Heart left ventricle (tissue), 16 donors: Measurements from ENCODE around the gene SPDYE17. TPM values are rescaled to one million over a fixed set of nuclear protein-coding genes. Genes with fewer than 3 reads are reported as not detected.
"Not testable (repeated sequence)": the region's sequence is repeated elsewhere in the genome, so short reads cannot be mapped to it uniquely, and the experiment has no call there.

Experiments used
- ATAC-seq, 4 donors: fragments of 200-7000 bp; cut with Tn5 transposase; one replicate each; pipeline ENCODE4 v1.9.1; 2020 to 2022; ENCODE audit warnings: moderate library complexity in 4 of 4, mild to moderate bottlenecking in 3 of 4, moderate number of reproducible peaks in 1 of 4
- DNase-seq, 5 donors: peaks; one replicate each; pipeline ENCODE4 v3.0.0-alpha.2; 2020
- H3K27ac ChIP-seq, 12 donors: fragments of 200-600 bp; sonication (generic) in 4 of 12; one replicate each; pipeline versions ENCODE4 v1.5.0 to v1.8.0; 2016 to 2022; ENCODE audit warnings: mild to moderate bottlenecking in 2 of 12
- H3K27me3 ChIP-seq, 9 donors: fragments of 200-600 bp; sonication (generic) in 2 of 9; one replicate each; pipeline versions ENCODE4 v1.5.1 to v1.8.0; 2016 to 2022; ENCODE audit warnings: mild to moderate bottlenecking in 3 of 9
- H3K36me3 ChIP-seq, 9 donors: fragments of 200-600 bp; sonication (generic) in 2 of 9; one replicate each; pipeline versions ENCODE4 v1.5.0 to v1.8.0; 2018 to 2022; ENCODE audit warnings: mild to moderate bottlenecking in 2 of 9
- H3K4me1 ChIP-seq, 12 donors: fragments of 200-600 bp; sonication (generic) in 4 of 12; one replicate each; pipeline versions ENCODE4 v1.5.0 to v1.8.0; 2016 to 2022; ENCODE audit warnings: mild to moderate bottlenecking in 3 of 12
- H3K4me3 ChIP-seq, 12 donors: fragments of 200-600 bp; sonication (generic) in 4 of 12; one replicate each; pipeline versions ENCODE4 v1.5.0 to v1.8.0; 2017 to 2022; ENCODE audit warnings: mild to moderate bottlenecking in 9 of 12, moderate library complexity in 4 of 12
- H3K9me3 ChIP-seq, 12 donors: fragments of 200-600 bp; sonication (generic) in 4 of 12; one replicate each; pipeline versions ENCODE4 v1.5.0 to v1.8.0; 2016 to 2022; ENCODE audit warnings: mild to moderate bottlenecking in 1 of 12
- CTCF ChIP-seq, 12 donors: fragments of 200-600 bp; sonication (generic) in 4 of 12; IDR thresholded peaks; one replicate each; pipeline versions ENCODE4 v1.5.0 to v1.8.0; 2018 to 2022; ENCODE audit warnings: antibody characterized with exemption in 12 of 12, mild to moderate bottlenecking in 5 of 12
- POLR2A ChIP-seq, 2 donors: fragments of 450-650 bp; IDR thresholded peaks; one replicate each; pipeline ENCODE4 v1.6.1; 2017; ENCODE audit warnings: antibody characterized with exemption in 2 of 2, mild to moderate bottlenecking in 2 of 2, moderate library complexity in 2 of 2
- WGBS, 4 donors: extraction: QIAGEN DNeasy Blood & Tissue Kit in 2 of 4; methylation state at CpG; one replicate each; pipeline versions ENCODE4 v1.1.5 to v1.1.7; 2013 to 2018; 5-methylcytosine and 5-hydroxymethylcytosine counted together
- intact Hi-C, 10 donors: fragments of 100-400 bp; cut with DNase I; formaldehyde crosslinking; loops; one replicate each; pipeline versions ENCODE4 v1.11.1 to v1.14.2; 2022
- polyA plus RNA-seq, 2 donors: library from polyadenylated mRNA; stranded (reverse); fragments of 200-250 nt; gene quantifications; one replicate each; pipeline ENCODE4 v1.2.3, GENCODE V29; 2013
- total RNA-seq, 9 donors: library from RNA; depleted of rRNA in 2 of 9; stranded (reverse); fragments of >200 nt in 2 of 9; fragmentation: NEBNext Ultra II Directional in 3 of 9; extraction: Animal tissue kit (Norgen Biotek cat#: 25700) in 3 of 9; gene quantifications; one replicate each; pipeline versions ENCODE4 v1.1.0 to v1.2.4, GENCODE V29; 2016 to 2023
- donor health status: ischemic (EF 13 %, LVEDD 7.1; RV severe dilation, severe dysfunction).
- donor health status: healthy with polysubstance abuse.
- donor health status: DM: no; HTN: yes; CAD: no.
- donor health status: DM: no; HTN: no; CAD: no.
- donor health status: ischemic (EF 25% LVEDD 6.9; RV normal size, moderate dysfunction).
- donor health status: ischemic (EF 25% LVEDD 5.7; RV mildly dilated, moderate dysfunction).
- donor health status: healthy.
- donor health status: DM: yes; HTN: yes; CAD: no.
- donor health status: ischemic (EF 35%, LVEDD 5.7; RV mildly dilated, moderate dysfunction).
- donor health status: nonischemic (EF 11% LVEDD 7.7; RV severe dilation, severe dysfunction).
- donor health status: DM: yes; HTN: yes; CAD: no.
- donor health status: PGD.
- donor health status: ischemic (EF 29% LVEDD 5.4; RV normal size, mild dysfunction).
- donor health status: nonischemic (EF 23%, LVEDD 6.1; RV moderate dilation, normal function).

The SPDYE17 gene
- total and polyA plus RNA-seq, 11 donors, result not detected

GRCh38 chr7:76998764-76999450 lies 33.3 kb downstream of the SPDYE17 start:
- not testable (repeated sequence) for H3K9me3 ChIP-seq, H3K4me1 ChIP-seq, H3K27ac ChIP-seq, H3K4me3 ChIP-seq, H3K27me3 ChIP-seq
- 83 to 96% (median 93%) methylated on average over 9 to 11 of the region's 11 CpGs for WGBS, 4 donors
- DNase-seq, result peak in 1 of 5 donors; percentile 45
- intact Hi-C loops, result loop anchor here in 3 of 10 donors (10.0 kb wide), 1 partner anchor 494 kb away; no protein-coding TSS in a partner anchor
- ATAC-seq, result peak in 3 of 4 donors; percentile 16 to 31 (median 23)
- peaks cover 0 to 17% (median 0%) of the 10 kb centered on the region in 9 donors for H3K36me3 ChIP-seq

GRCh38 chr7:76998285-76998589 lies 33.9 kb downstream of the SPDYE17 start:
- Histone ChIP-seq H3K9me3 (no peaks in the 10 kb centered on the region), H3K4me1 (no peaks in the 10 kb centered on the region), H3K27ac (no peak overlapping the region), H3K4me3 (no peak overlapping the region), H3K36me3 (peaks cover 0 to 17% (median 0%) of the 10 kb centered on the region in 9 donors), H3K27me3 (no peaks in the 10 kb centered on the region)
- peak in 1 of 5 donors; percentile 27 for DNase-seq
- TF ChIP-seq POLR2A (IDR thresholded peaks at IDR 0.05), result no peak
- peak in 1 of 4 donors; percentile 4 for ATAC-seq
- intact Hi-C loops, result loop anchor here in 3 of 10 donors (10.0 kb wide), 1 partner anchor 493 kb away; no protein-coding TSS in a partner anchor
- WGBS, 4 donors, result 89 to 93% (median 92%) methylated on average over 3 of the region's 3 CpGs

- Histone ChIP-seq H3K36me3 (peaks cover 0 to 13% (median 0%) of the 10 kb centered on the region in 9 donors), H3K4me1 (no peaks in the 10 kb centered on the region), H3K27me3 (no peaks in the 10 kb centered on the region), H3K27ac (no peak overlapping the region), H3K9me3 (no peaks in the 10 kb centered on the region), H3K4me3 (no peak overlapping the region)
- TF ChIP-seq POLR2A (IDR thresholded peaks at IDR 0.05) (no peak), CTCF (IDR thresholded peaks at IDR 0.05) (no peak)
- 79 to 87% (median 83%) methylated on average over 5 of the region's 5 CpGs for WGBS, 4 donors
- intact Hi-C loops, result loop anchor here in 3 of 10 donors (10.0 kb wide), 1 partner anchor 493 kb away; no protein-coding TSS in a partner anchor
- DNase-seq (peak in 1 of 5 donors; percentile 40), ATAC-seq (peak; percentile 16 to 33 (median 23))
Observed at GRCh38 chr7:76997381-76998284, 34.5 kb downstream of the SPDYE17 start.

- not testable (repeated sequence) for H3K36me3 ChIP-seq, H3K27ac ChIP-seq, H3K4me3 ChIP-seq, H3K4me1 ChIP-seq, H3K9me3 ChIP-seq, H3K27me3 ChIP-seq
- peak in 1 of 5 donors; percentile 20 for DNase-seq
- intact Hi-C loops, result loop anchor here in 3 of 10 donors (10.0 kb wide), 1 partner anchor 492 kb away; no protein-coding TSS in a partner anchor
- peak in 3 of 4 donors; percentile 6 to 17 (median 8) for ATAC-seq
Observed at GRCh38 chr7:76996932-76997331, 35.2 kb downstream of the SPDYE17 start.

- H3K4me1 ChIP-seq, ATAC-seq, DNase-seq, H3K4me3 ChIP-seq, H3K9me3 ChIP-seq, H3K27me3 ChIP-seq, H3K27ac ChIP-seq, H3K36me3 ChIP-seq: not testable (repeated sequence)
- intact Hi-C loops, result loop anchor here in 3 of 10 donors (10.0 kb wide), 1 partner anchor 489 kb away; no protein-coding TSS in a partner anchor
- 95 to 100% (median 98%) methylated on average over 1 to 10 of the region's 13 CpGs for WGBS, 4 donors
Observed at GRCh38 chr7:76994286-76994685, 37.9 kb downstream of the SPDYE17 start.

GRCh38 chr7:76993831-76994230 lies 38.3 kb downstream of the SPDYE17 start:
- H3K27ac ChIP-seq, H3K27me3 ChIP-seq, H3K36me3 ChIP-seq, H3K4me1 ChIP-seq, H3K4me3 ChIP-seq, H3K9me3 ChIP-seq: not testable (repeated sequence)
- peak in 1 of 5 donors; percentile 53 for DNase-seq
- intact Hi-C loops, result loop anchor here in 3 of 10 donors (10.0 kb wide), 1 partner anchor 489 kb away; no protein-coding TSS in a partner anchor
- ATAC-seq, result peak in 1 of 4 donors; percentile 11
- WGBS, 4 donors, result 91 to 95% (median 93%) methylated on average over 14 to 19 of the region's 19 CpGs

- not testable (repeated sequence) for H3K27ac ChIP-seq, H3K9me3 ChIP-seq, H3K36me3 ChIP-seq, H3K27me3 ChIP-seq, DNase-seq, ATAC-seq, H3K4me3 ChIP-seq, H3K4me1 ChIP-seq
- intact Hi-C loops, result loop anchor here in 3 of 10 donors (10.0 kb wide), 1 partner anchor 488 kb away; no protein-coding TSS in a partner anchor
- WGBS, 4 donors, result 96 to 100% (median 99%) methylated on average over 5 of the region's 7 CpGs; no CpG with 5 or more reads in 1 of the 4 donors
Observed at GRCh38 chr7:76992871-76993270, 39.3 kb downstream of the SPDYE17 start.

GRCh38 chr7:76992204-76992603 lies 40.0 kb downstream of the SPDYE17 start:
- H3K4me1 ChIP-seq, H3K27ac ChIP-seq, H3K4me3 ChIP-seq, ATAC-seq, H3K27me3 ChIP-seq, H3K36me3 ChIP-seq, H3K9me3 ChIP-seq: not testable (repeated sequence)
- intact Hi-C loops, result loop anchor here in 3 of 10 donors (10.0 kb wide), 1 partner anchor 487 kb away; no protein-coding TSS in a partner anchor
- 82 to 87% (median 84%) methylated on average over 7 to 14 of the region's 18 CpGs for WGBS, 4 donors
- peak in 1 of 5 donors; percentile 23 for DNase-seq

- intact Hi-C loops, result loop anchor here in 3 of 10 donors (10.0 kb wide), 1 partner anchor 485 kb away; no protein-coding TSS in a partner anchor
- not testable (repeated sequence) for H3K9me3 ChIP-seq, ATAC-seq, DNase-seq, H3K27me3 ChIP-seq, H3K4me1 ChIP-seq, H3K4me3 ChIP-seq, H3K36me3 ChIP-seq, H3K27ac ChIP-seq
- WGBS, 4 donors, result 98 to 100% (median 98%) methylated on average over 1 to 7 of the region's 12 CpGs; no CpG with 5 or more reads in 1 of the 4 donors
Observed at GRCh38 chr7:76990202-76990601, 42.0 kb downstream of the SPDYE17 start.
